Activated CD8-positive, alpha-beta T cell treated with anti-CD3 and anti-CD28 coated beads, Interleukin-2, amount 10 ng/mL, durations not matched to agents 7 days and 5 days (primary cell): ENCODE data around the gene NBPF3. TPM values are rescaled to one million over a fixed set of nuclear protein-coding genes. Genes with fewer than 3 reads are reported as not detected.

Experiments
- ATAC-seq: fragments of 150-1000 bp; cut with Tn5 transposase; one replicate; pipeline ENCODE4 v1.10.0; 2021; ENCODE audit warnings: moderate library complexity
- CTCF ChIA-PET: fragments of 350-600 bp; sonication (Branson Sonifier 250); formaldehyde crosslinking; loops from one replicate; lab custom pipeline; 2021; ENCODE audit warnings: antibody characterized with exemption; lab: Charles Lee
- POLR2A ChIA-PET: fragments of 350-600 bp; sonication (Branson Sonifier 250); formaldehyde crosslinking; loops from one replicate; lab custom pipeline; 2021; ENCODE audit warnings: antibody characterized with exemption; lab: Charles Lee
- DNase-seq: peaks from one replicate; pipeline ENCODE4 v3.0.0-alpha.2; 2020
- H3K27ac Mint-ChIP-seq: one replicate; pipeline ENCODE4 v1.8.0; 2021; ENCODE audit warnings: mild to moderate bottlenecking, mixed read lengths
- H3K27me3 Mint-ChIP-seq: one replicate; pipeline ENCODE4 v1.8.0; 2021; ENCODE audit warnings: low read depth, mixed read lengths
- H3K36me3 Mint-ChIP-seq: one replicate; pipeline ENCODE4 v1.8.0; 2021; ENCODE audit warnings: low read depth, mixed read lengths
- H3K4me1 Mint-ChIP-seq: one replicate; pipeline ENCODE4 v1.8.0; 2021; ENCODE audit warnings: low read depth, mixed read lengths
- H3K4me3 Mint-ChIP-seq: one replicate; pipeline ENCODE4 v1.8.0; 2021; ENCODE audit warnings: mild to moderate bottlenecking, mixed read lengths
- H3K9me3 Mint-ChIP-seq: one replicate; pipeline ENCODE4 v1.8.0; 2022; ENCODE audit warnings: mixed read lengths; ENCODE audit not compliant: insufficient read depth
- total RNA-seq, 2 experiments: library from RNA; stranded (reverse); gene quantifications; one replicate each; pipeline ENCODE4 v1.2.3, GENCODE V29; 2021

The NBPF3 gene
- total RNA-seq, 2 experiments from 2014 or later: 5.1 to 5.7 TPM

DNA sequence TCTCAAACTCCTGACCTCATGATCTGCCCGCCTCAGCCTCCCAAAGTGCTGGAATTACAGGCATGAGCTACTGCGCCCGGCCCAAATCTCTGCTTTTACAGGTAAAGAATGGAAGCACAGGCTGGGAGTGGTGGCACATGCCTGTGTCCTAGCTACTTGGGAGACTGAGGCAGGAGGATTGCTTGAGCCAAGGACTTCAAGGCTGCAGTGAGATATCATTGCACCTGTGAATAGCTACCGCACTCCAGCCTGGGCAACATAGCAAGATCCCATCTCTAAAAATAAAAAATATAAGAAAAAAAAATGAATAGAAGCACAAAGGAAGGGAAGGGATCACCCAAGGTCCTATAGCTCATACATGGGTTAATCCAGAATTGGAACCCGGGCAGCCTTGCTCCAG, 84.3 kb downstream of the NBPF3 start:
- Mint-ChIP-seq H3K4me3 (no peak overlapping the region), H3K27me3 (peaks cover 2% of the 10 kb centered on the region), H3K9me3 (no peaks in the 10 kb centered on the region), H3K27ac (no peak overlapping the region), H3K4me1 (peaks cover 3% of the 10 kb centered on the region), H3K36me3 (no peaks in the 10 kb centered on the region)
- ChIA-PET CTCF (no interaction called here), POLR2A (no interaction called here)
- ATAC-seq (no peak), DNase-seq (no peak)

DNA sequence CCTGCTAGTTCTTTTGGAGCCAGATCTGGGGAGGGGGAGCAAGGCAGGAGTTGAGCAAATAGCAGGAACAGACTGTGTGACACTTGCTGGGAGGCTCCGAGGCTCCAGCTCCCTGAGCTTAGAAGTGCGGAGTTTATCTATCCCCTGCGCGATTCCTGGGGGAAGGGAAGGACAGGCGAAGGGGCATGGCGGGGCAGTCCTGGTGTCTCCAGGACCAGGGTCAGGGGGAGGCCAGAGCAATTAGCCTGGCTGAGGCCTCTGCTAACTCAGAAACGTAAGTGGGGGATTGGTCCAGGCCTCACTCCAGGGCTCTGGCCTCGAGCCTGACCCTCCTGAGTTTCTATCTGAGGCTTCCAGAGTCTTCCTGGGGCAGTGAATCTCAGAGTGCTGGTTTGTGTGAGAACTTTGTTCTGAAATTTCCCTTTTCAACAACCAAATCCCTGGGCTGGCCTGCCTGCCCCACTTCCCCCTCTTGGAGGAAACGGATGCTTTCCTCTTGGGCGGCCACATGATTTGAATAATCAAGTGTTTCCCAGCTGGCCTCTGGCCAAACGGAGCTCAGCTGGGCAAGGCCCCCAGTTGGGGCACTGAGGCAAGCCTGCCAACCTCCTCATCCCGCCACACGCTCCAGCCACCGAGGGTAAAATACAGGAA, 84.9 kb downstream of the NBPF3 start:
- POLR2A ChIA-PET: no interaction called here
- H3K4me1 Mint-ChIP-seq: peaks cover 3% of the 10 kb centered on the region
- peaks cover 2% of the 10 kb centered on the region for H3K27me3 Mint-ChIP-seq
- no peak overlapping the region for H3K4me3 Mint-ChIP-seq
- CTCF ChIA-PET: no interaction called here
- DNase-seq: no peak
- no peaks in the 10 kb centered on the region for H3K36me3 Mint-ChIP-seq
- no peaks in the 10 kb centered on the region for H3K9me3 Mint-ChIP-seq
- H3K27ac Mint-ChIP-seq: no peak overlapping the region
- ATAC-seq: no peak

DNA sequence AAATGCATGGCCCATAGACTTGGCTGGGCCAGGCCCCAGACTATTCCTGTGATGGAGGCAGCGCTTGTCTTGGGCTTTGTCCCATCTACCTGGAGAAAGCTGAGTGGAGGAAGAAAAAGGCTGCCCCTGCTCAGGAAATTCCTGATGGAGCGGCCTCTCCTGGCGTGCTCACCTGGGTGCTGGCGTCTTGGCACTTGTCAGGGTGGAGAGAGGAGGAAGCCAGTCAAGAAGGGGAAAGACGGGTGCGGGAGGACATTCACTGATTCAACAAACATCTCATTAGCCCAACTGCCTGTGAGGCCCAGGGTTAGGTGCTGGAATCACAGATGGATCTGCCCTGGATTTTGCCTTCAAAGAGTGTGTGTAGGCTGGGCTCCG, 85.4 kb downstream of the NBPF3 start:
- H3K4me3 Mint-ChIP-seq: no peak overlapping the region
- no peak for ATAC-seq
- H3K36me3 Mint-ChIP-seq: no peaks in the 10 kb centered on the region
- H3K9me3 Mint-ChIP-seq: no peaks in the 10 kb centered on the region
- peaks cover 7% of the 10 kb centered on the region for H3K27me3 Mint-ChIP-seq
- DNase-seq: no peak
- peaks cover 3% of the 10 kb centered on the region for H3K4me1 Mint-ChIP-seq
- ChIA-PET POLR2A (interaction anchor here (1.1 kb wide), 1 partner anchor 153 kb away, joined by 3 read pairs; no protein-coding TSS in a partner anchor), CTCF (no interaction called here)
- H3K27ac Mint-ChIP-seq: no peak overlapping the region

DNA sequence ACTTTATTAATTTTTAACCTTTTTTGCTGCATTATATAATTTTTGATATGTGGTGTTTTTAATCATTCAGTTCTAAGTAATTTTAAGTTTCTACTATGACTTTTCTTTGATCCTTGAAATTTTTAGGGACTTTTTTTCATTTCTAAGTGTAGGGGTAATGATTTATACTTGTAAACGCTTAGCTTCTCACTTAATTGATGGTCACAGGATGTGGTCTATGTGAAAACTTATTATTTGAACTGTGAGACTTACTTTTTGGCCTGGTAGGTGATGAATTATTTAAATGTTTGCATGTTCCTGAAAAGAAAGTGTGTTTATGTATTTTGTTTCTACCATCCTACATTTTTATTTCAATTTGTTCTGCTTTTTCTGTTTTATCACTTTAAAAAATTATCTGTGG, 86.5 kb downstream of the NBPF3 start:
- Mint-ChIP-seq H3K4me3 (no peak overlapping the region), H3K27me3 (peaks cover 11% of the 10 kb centered on the region), H3K9me3 (no peaks in the 10 kb centered on the region), H3K27ac (no peak overlapping the region), H3K4me1 (peaks cover 3% of the 10 kb centered on the region), H3K36me3 (no peaks in the 10 kb centered on the region)
- ChIA-PET CTCF (interaction anchor here (1.2 kb wide), 1 partner anchor 9 kb away, joined by 4 read pairs; no protein-coding TSS in a partner anchor), POLR2A (interaction anchor here (1.1 kb wide), 1 partner anchor 154 kb away, joined by 3 read pairs; no protein-coding TSS in a partner anchor)
- ATAC-seq: no peak
- DNase-seq: no peak

DNA sequence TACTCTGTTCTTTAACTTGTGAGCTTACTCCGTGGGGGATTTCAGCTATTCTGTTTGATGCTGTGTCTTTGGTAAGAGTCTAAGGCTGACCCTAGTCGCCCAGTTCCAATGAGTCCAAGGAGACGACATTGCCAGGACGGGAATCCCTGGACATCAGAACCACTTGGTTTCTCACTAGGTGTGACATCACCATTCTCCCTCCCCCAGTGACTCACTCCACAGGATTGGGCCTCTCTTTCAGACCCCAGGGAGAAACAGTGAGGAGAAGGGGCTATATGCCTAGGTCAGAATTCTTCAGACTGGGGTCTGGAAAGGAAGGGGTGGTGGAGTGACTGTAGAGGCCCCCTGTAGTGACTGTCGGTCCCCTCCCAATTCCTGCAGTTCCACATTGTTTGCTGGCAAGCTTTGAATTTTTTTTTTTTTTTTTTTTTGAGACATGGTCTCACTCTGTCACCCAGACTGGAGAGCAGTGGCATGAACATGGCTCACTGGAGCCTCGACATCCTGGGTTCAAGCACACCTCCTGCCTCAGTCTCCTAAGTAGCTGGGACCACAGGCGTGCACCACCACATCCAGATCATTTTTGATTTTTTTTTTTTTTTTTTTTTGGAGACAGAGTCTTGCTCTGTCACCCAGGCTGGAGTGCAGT, 90.6 kb downstream of the NBPF3 start:
- POLR2A ChIA-PET: no interaction called here
- peaks cover 17% of the 10 kb centered on the region for H3K27me3 Mint-ChIP-seq
- H3K9me3 Mint-ChIP-seq: no peaks in the 10 kb centered on the region
- CTCF ChIA-PET: no interaction called here
- ATAC-seq (no peak), DNase-seq (no peak)
- H3K4me3 Mint-ChIP-seq: no peak overlapping the region
- H3K27ac Mint-ChIP-seq: no peak overlapping the region
- no peaks in the 10 kb centered on the region for H3K36me3 Mint-ChIP-seq
- H3K4me1 Mint-ChIP-seq: peaks cover 3% of the 10 kb centered on the region

DNA sequence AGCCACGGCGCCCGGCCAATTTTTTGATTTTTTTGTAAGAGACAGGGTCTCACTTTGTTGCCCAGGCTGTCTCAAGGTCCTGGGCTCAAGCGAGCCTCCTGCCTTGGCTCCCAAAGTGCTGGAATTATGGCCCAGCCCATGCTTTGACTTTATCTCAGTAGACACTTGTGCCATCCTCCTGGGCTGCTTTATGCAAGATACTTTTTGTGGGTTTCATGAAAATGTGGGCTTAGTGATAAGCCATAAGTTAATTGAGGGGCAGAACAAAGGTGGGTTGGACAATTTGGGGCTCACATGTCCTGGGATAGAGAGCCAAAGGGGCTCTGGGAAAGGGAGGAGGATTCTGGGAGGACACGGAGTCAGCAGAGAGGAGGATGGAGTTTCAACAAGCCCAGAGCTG, 91.3 kb downstream of the NBPF3 start:
- no peak for ATAC-seq
- H3K27ac Mint-ChIP-seq: no peak overlapping the region
- ChIA-PET CTCF (no interaction called here), POLR2A (no interaction called here)
- no peak for DNase-seq
- no peaks in the 10 kb centered on the region for H3K9me3 Mint-ChIP-seq
- peaks cover 17% of the 10 kb centered on the region for H3K27me3 Mint-ChIP-seq
- no peaks in the 10 kb centered on the region for H3K36me3 Mint-ChIP-seq
- peaks cover 3% of the 10 kb centered on the region for H3K4me1 Mint-ChIP-seq
- H3K4me3 Mint-ChIP-seq: no peak overlapping the region

DNA sequence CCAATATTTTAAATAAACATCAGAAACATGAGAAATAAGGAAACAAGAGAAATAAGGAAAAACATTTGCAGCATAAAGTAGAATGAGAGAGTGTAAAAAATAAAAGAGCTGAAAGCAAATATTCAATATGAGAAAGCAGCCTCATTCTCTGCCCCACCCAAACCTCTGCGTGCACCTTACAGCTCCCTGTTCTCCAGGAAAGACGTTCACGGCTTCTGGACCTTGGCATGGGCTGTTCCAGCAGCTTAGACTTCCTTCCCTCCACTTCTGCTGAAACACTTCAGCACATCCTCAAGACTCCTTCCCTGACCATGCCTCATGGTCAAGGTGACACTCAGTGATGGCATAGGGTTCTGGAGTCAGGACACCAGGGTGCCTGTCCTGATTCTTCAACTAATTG, 92.6 kb downstream of the NBPF3 start:
- peaks cover 17% of the 10 kb centered on the region for H3K27me3 Mint-ChIP-seq
- no peak overlapping the region for H3K27ac Mint-ChIP-seq
- CTCF ChIA-PET: interaction anchor here (1.1 kb wide), 1 partner anchor 162 kb away, joined by 3 read pairs; no protein-coding TSS in a partner anchor
- no peaks in the 10 kb centered on the region for H3K4me1 Mint-ChIP-seq
- POLR2A ChIA-PET: no interaction called here
- no peak overlapping the region for H3K4me3 Mint-ChIP-seq
- H3K36me3 Mint-ChIP-seq: no peaks in the 10 kb centered on the region
- DNase-seq: no peak
- no peaks in the 10 kb centered on the region for H3K9me3 Mint-ChIP-seq
- ATAC-seq: no peak

DNA sequence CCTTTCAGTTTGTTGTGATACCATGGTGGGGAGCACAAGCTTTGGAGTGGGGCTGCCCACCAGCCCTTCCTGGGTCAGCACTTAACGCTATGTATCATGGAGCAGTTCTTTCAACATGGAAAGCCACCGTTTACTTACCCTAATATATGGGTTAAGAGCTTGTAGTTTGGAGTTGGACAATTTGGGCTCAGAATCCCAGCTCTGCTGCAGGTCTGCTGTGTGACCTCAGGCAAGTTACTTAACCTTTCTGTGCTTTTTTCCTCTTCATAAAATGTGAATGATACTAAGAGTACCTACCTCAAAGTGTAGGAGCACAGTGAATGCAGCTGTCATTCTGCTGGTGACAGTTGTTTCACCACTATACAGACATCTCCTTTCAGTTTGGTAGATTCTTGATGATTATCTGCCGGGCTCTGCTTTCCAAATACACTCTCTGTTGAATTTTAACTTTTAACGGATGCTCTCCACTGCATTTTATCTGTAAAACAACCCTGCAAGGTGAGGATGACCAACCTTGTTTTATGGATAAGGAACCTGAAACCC, 93.1 kb downstream of the NBPF3 start:
- no peak overlapping the region for H3K4me3 Mint-ChIP-seq
- no peak for DNase-seq
- POLR2A ChIA-PET: no interaction called here
- H3K36me3 Mint-ChIP-seq: no peaks in the 10 kb centered on the region
- no peak for ATAC-seq
- no peaks in the 10 kb centered on the region for H3K4me1 Mint-ChIP-seq
- no peaks in the 10 kb centered on the region for H3K9me3 Mint-ChIP-seq
- H3K27me3 Mint-ChIP-seq: peaks cover 22% of the 10 kb centered on the region
- CTCF ChIA-PET: interaction anchor here (1.1 kb wide), 1 partner anchor 163 kb away, joined by 3 read pairs; no protein-coding TSS in a partner anchor
- no peak overlapping the region for H3K27ac Mint-ChIP-seq

DNA sequence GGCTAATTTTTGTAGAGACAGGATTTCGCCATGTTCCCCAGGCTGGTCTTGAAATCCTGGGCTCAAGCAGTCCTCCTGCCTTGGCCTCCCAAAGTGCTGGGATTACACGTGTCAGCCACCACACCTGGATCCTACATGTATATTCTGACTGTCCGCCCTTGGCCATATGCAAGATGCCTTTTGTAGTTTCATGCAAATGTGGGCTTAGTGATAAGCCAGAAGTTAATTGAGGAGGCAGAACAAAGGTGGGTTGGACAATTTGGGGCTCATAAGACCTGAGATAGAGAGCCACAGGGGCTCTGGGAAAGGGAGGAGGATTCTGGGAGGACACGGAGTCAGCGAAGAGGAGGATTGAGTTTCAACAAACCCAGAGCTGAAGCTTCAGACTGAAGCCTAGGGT, 94.2 kb downstream of the NBPF3 start:
- ATAC-seq (no peak), DNase-seq (no peak)
- no peaks in the 10 kb centered on the region for H3K36me3 Mint-ChIP-seq
- no peak overlapping the region for H3K27ac Mint-ChIP-seq
- no peak overlapping the region for H3K4me3 Mint-ChIP-seq
- peaks cover 32% of the 10 kb centered on the region for H3K27me3 Mint-ChIP-seq
- no peaks in the 10 kb centered on the region for H3K4me1 Mint-ChIP-seq
- ChIA-PET CTCF (no interaction called here), POLR2A (no interaction called here)
- no peaks in the 10 kb centered on the region for H3K9me3 Mint-ChIP-seq

Other genes with a start within 250 kb of the NBPF3 start
- 10 to 100 TPM; 70.9 to 72.5 TPM for gene ECE1, start 149.7 kb upstream of the NBPF3 start, total RNA-seq
- not detected for gene ALPL, start 69.3 kb downstream of the NBPF3 start, total RNA-seq
- under 1 TPM in 1 of 2 experiments, not detected in 1; 0.13 TPM for gene RAP1GAP, start 229.2 kb downstream of the NBPF3 start, total RNA-seq